Effector memory CD8-positive, alpha-beta T cell (primary cell): ENCODE results near the gene ANKMY1.

ENCODE experiments used
- ATAC-seq: fragments of 150-1000 bp; cut with Tn5 transposase; replicated peaks from 2 replicates; pipeline ENCODE4 v1.10.0; 2021; ENCODE audit warnings: mild to moderate bottlenecking, moderate library complexity
- DNase-seq, 3 experiments: peaks; one replicate each; pipeline ENCODE4 v3.0.0; 2021
- H3K27ac Mint-ChIP-seq, 2 donors: one replicate each; pipeline ENCODE4 v1.8.0; 2022; ENCODE audit warnings: mild to moderate bottlenecking in 2 of 2, mixed read lengths in 2 of 2, moderate library complexity in 2 of 2
- H3K27me3 Mint-ChIP-seq, 2 donors: one replicate each; pipeline ENCODE4 v1.8.0; 2022; ENCODE audit warnings: mixed read lengths in 2 of 2
- H3K36me3 Mint-ChIP-seq: one replicate; pipeline ENCODE4 v1.8.0; 2022; ENCODE audit warnings: mild to moderate bottlenecking, moderate library complexity, mixed read lengths; ENCODE audit not compliant: insufficient read depth
- H3K4me1 Mint-ChIP-seq, 2 donors: one replicate each; pipeline ENCODE4 v1.8.0; 2022; ENCODE audit warnings: low read depth in 2 of 2, mixed read lengths in 2 of 2
- H3K4me3 Mint-ChIP-seq, 2 donors: one replicate each; pipeline ENCODE4 v1.8.0; 2022; ENCODE audit warnings: mild to moderate bottlenecking in 2 of 2, mixed read lengths in 2 of 2, moderate library complexity in 2 of 2
- H3K9me3 Mint-ChIP-seq, 2 donors: one replicate each; pipeline ENCODE4 v1.8.0; 2022; ENCODE audit warnings: mixed read lengths in 2 of 2

ANKMY1 gene

GRCh38 chr2:240445961-240446663 lies 111.7 kb downstream of the ANKMY1 start:
- no peak overlapping the region for H3K27ac Mint-ChIP-seq
- no peak for ATAC-seq
- H3K27me3 Mint-ChIP-seq, result peaks cover 37 to 56% of the 10 kb centered on the region in 2 donors
- H3K36me3 Mint-ChIP-seq, result peaks cover 4% of the 10 kb centered on the region
- H3K4me3 Mint-ChIP-seq, result no peak overlapping the region
- H3K4me1 Mint-ChIP-seq, result peaks cover 0 to 8% of the 10 kb centered on the region in 2 donors
- no peak for DNase-seq
- H3K9me3 Mint-ChIP-seq, result no peaks in the 10 kb centered on the region

GRCh38 chr2:240444464-240444863 lies 113.3 kb downstream of the ANKMY1 start:
- H3K36me3 Mint-ChIP-seq, result no peaks in the 10 kb centered on the region
- H3K4me1 Mint-ChIP-seq, result peaks cover 0 to 2% of the 10 kb centered on the region in 2 donors
- no peaks in the 10 kb centered on the region for H3K9me3 Mint-ChIP-seq
- H3K27ac Mint-ChIP-seq, result no peak overlapping the region
- DNase-seq, result no peak
- H3K4me3 Mint-ChIP-seq, result no peak overlapping the region
- no peak for ATAC-seq
- H3K27me3 Mint-ChIP-seq, result peaks cover 20 to 40% of the 10 kb centered on the region in 2 donors

GRCh38 chr2:240443891-240444301 lies 113.9 kb downstream of the ANKMY1 start:
- Mint-ChIP-seq H3K27me3 (peaks cover 15 to 34% of the 10 kb centered on the region in 2 donors), H3K27ac (no peak overlapping the region), H3K4me3 (no peak overlapping the region), H3K36me3 (no peaks in the 10 kb centered on the region), H3K9me3 (no peaks in the 10 kb centered on the region), H3K4me1 (peaks cover 0 to 2% of the 10 kb centered on the region in 2 donors)
- no peak for ATAC-seq
- DNase-seq, result no peak

GRCh38 chr2:240442891-240443715 lies 114.7 kb downstream of the ANKMY1 start:
- peaks cover 0 to 4% of the 10 kb centered on the region in 2 donors for H3K4me1 Mint-ChIP-seq
- H3K9me3 Mint-ChIP-seq, result no peaks in the 10 kb centered on the region
- no peak for DNase-seq
- peaks cover 17 to 33% of the 10 kb centered on the region in 2 donors for H3K27me3 Mint-ChIP-seq
- no peak overlapping the region for H3K27ac Mint-ChIP-seq
- no peak for ATAC-seq
- peaks cover 3% of the 10 kb centered on the region for H3K36me3 Mint-ChIP-seq
- no peak overlapping the region for H3K4me3 Mint-ChIP-seq

- ATAC-seq (no peak), DNase-seq (no peak)
- H3K27me3 Mint-ChIP-seq, result peaks cover 17 to 33% of the 10 kb centered on the region in 2 donors
- H3K4me3 Mint-ChIP-seq, result no peak overlapping the region
- no peaks in the 10 kb centered on the region for H3K9me3 Mint-ChIP-seq
- H3K36me3 Mint-ChIP-seq, result peaks cover 3% of the 10 kb centered on the region
- peaks cover 4 to 7% of the 10 kb centered on the region in 2 donors for H3K4me1 Mint-ChIP-seq
- no peak overlapping the region for H3K27ac Mint-ChIP-seq
These were observed 115.8 kb downstream of the ANKMY1 start for GRCh38 chr2:240441993-240442411.

- no peaks in the 10 kb centered on the region for H3K9me3 Mint-ChIP-seq
- H3K4me1 Mint-ChIP-seq, result peaks cover 4 to 7% of the 10 kb centered on the region in 2 donors
- no peak overlapping the region for H3K4me3 Mint-ChIP-seq
- peaks cover 12 to 33% of the 10 kb centered on the region in 2 donors for H3K27me3 Mint-ChIP-seq
- ATAC-seq (no peak), DNase-seq (no peak)
- no peak overlapping the region for H3K27ac Mint-ChIP-seq
- H3K36me3 Mint-ChIP-seq, result peaks cover 3% of the 10 kb centered on the region
These were observed 116.3 kb downstream of the ANKMY1 start for GRCh38 chr2:240441326-240441992.

GRCh38 chr2:240440704-240441320 lies 117.0 kb downstream of the ANKMY1 start:
- Mint-ChIP-seq H3K36me3 (peaks cover 3% of the 10 kb centered on the region), H3K4me3 (no peak overlapping the region), H3K4me1 (peaks cover 4 to 5% of the 10 kb centered on the region in 2 donors), H3K9me3 (no peaks in the 10 kb centered on the region), H3K27me3 (peaks cover 12 to 26% of the 10 kb centered on the region in 2 donors), H3K27ac (no peak overlapping the region)
- DNase-seq (no peak), ATAC-seq (no peak)

- H3K4me3 Mint-ChIP-seq, result no peak overlapping the region
- H3K4me1 Mint-ChIP-seq, result peaks cover 4 to 5% of the 10 kb centered on the region in 2 donors
- H3K27ac Mint-ChIP-seq, result no peak overlapping the region
- no peaks in the 10 kb centered on the region for H3K9me3 Mint-ChIP-seq
- DNase-seq (no peak), ATAC-seq (no peak)
- peaks cover 12 to 23% of the 10 kb centered on the region in 2 donors for H3K27me3 Mint-ChIP-seq
- H3K36me3 Mint-ChIP-seq, result peaks cover 3% of the 10 kb centered on the region
These were observed 117.5 kb downstream of the ANKMY1 start for GRCh38 chr2:240440251-240440650.

- peaks cover 5% of the 10 kb centered on the region for H3K36me3 Mint-ChIP-seq
- H3K27ac Mint-ChIP-seq, result no peak overlapping the region
- ATAC-seq (no peak), DNase-seq (no peak)
- H3K9me3 Mint-ChIP-seq, result no peaks in the 10 kb centered on the region
- peaks cover 4 to 6% of the 10 kb centered on the region in 2 donors for H3K4me1 Mint-ChIP-seq
- H3K4me3 Mint-ChIP-seq, result no peak overlapping the region
- peaks cover 12 to 23% of the 10 kb centered on the region in 2 donors for H3K27me3 Mint-ChIP-seq
These were observed 118.1 kb downstream of the ANKMY1 start for GRCh38 chr2:240439698-240440151.

GRCh38 chr2:240438810-240439697 lies 118.7 kb downstream of the ANKMY1 start:
- Mint-ChIP-seq H3K9me3 (no peaks in the 10 kb centered on the region), H3K27ac (peak overlapping the region in 1 of 2 donors; percentile 49), H3K36me3 (peaks cover 8% of the 10 kb centered on the region), H3K4me3 (no peak overlapping the region), H3K27me3 (peaks cover 12 to 23% of the 10 kb centered on the region in 2 donors), H3K4me1 (peaks cover 4 to 10% of the 10 kb centered on the region in 2 donors)
- DNase-seq (no peak), ATAC-seq (no peak)

GRCh38 chr2:240437861-240438809 lies 119.7 kb downstream of the ANKMY1 start:
- Mint-ChIP-seq H3K27me3 (peaks cover 12 to 31% of the 10 kb centered on the region in 2 donors), H3K9me3 (no peaks in the 10 kb centered on the region), H3K27ac (peak overlapping the region in 1 of 2 donors; percentile 49), H3K36me3 (peaks cover 8% of the 10 kb centered on the region), H3K4me3 (peak overlapping the region in 1 of 2 donors; percentile 33), H3K4me1 (peaks cover 4 to 11% of the 10 kb centered on the region in 2 donors)
- ATAC-seq (peak; percentile 34), DNase-seq (peak; percentile 46 to 65 (median 59))
